Esophagus squamous epithelium (tissue), 4 donors: ENCODE measurements around the gene ST3GAL3.

Source experiments
- CTCF ChIP-seq, 6 experiments: fragments of 450-650 bp in 4 of 6; fragments of 200-600 bp in 2 of 6; sonication (generic) in 2 of 6; IDR thresholded peaks; one replicate each; pipeline ENCODE4 v1.5.1; 2016 to 2019; ENCODE audit warnings: antibody characterized with exemption in 6 of 6, mild to moderate bottlenecking in 4 of 6, moderate library complexity in 4 of 6
- POLR2A ChIP-seq, 4 donors: fragments of 450-650 bp; IDR thresholded peaks; one replicate each; pipeline ENCODE4 v1.6.1; 2017; ENCODE audit warnings: antibody characterized with exemption in 4 of 4, mild to moderate bottlenecking in 4 of 4, moderate library complexity in 3 of 4

GRCh38 chr1:43789604-43790550 lies 82.5 kb downstream of the ST3GAL3 start:
- no peak for TF ChIP-seq CTCF (IDR thresholded peaks at IDR 0.05)
- TF ChIP-seq POLR2A (IDR thresholded peaks at IDR 0.05), result no peak
